Fibroblast of skin of back (primary cell): Measurements from ENCODE around the gene PRPSAP1. TPM values are rescaled to one million over a fixed set of nuclear protein-coding genes. Genes with fewer than 3 reads are reported as not detected.
A peak's percentile ranks its signal among the peaks of the same experiment; 100 is the strongest.

Source experiments
- DNase-seq: peaks from one replicate; pipeline ENCODE4 v3.0.0-alpha.2; 2013
- polyA plus RNA-seq, 2 experiments: library from polyadenylated mRNA; unstranded; fragments of 120-200 nt; gene quantifications; one replicate each; pipeline ENCODE4 v1.2.1, GENCODE V29; 2013; ENCODE audit not compliant: insufficient read length in 2 of 2

Gene PRPSAP1, protein sequence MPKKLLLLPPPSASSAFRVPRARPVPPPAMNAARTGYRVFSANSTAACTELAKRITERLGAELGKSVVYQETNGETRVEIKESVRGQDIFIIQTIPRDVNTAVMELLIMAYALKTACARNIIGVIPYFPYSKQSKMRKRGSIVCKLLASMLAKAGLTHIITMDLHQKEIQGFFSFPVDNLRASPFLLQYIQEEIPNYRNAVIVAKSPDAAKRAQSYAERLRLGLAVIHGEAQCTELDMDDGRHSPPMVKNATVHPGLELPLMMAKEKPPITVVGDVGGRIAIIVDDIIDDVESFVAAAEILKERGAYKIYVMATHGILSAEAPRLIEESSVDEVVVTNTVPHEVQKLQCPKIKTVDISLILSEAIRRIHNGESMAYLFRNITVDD
- 71.4 TPM for polyA plus RNA-seq (2013, experiment 1 of 2; ENCODE audit: insufficient read length)
- 52.0 TPM for polyA plus RNA-seq (2013, experiment 2 of 2; ENCODE audit: insufficient read length)

- peak; percentile 92 for DNase-seq
Measured at GRCh38 chr17:76353599-76354316, at the start of gene PRPSAP1. Gene PRPSAP1, minus strand, starts transcription at chr17:76353916. Its CDS starts 213 bp downstream, at chr17:76353703.

GRCh38 chr17:76402711-76403110, 49.0 kb upstream of the PRPSAP1 start:
- no peak for DNase-seq

DNA sequence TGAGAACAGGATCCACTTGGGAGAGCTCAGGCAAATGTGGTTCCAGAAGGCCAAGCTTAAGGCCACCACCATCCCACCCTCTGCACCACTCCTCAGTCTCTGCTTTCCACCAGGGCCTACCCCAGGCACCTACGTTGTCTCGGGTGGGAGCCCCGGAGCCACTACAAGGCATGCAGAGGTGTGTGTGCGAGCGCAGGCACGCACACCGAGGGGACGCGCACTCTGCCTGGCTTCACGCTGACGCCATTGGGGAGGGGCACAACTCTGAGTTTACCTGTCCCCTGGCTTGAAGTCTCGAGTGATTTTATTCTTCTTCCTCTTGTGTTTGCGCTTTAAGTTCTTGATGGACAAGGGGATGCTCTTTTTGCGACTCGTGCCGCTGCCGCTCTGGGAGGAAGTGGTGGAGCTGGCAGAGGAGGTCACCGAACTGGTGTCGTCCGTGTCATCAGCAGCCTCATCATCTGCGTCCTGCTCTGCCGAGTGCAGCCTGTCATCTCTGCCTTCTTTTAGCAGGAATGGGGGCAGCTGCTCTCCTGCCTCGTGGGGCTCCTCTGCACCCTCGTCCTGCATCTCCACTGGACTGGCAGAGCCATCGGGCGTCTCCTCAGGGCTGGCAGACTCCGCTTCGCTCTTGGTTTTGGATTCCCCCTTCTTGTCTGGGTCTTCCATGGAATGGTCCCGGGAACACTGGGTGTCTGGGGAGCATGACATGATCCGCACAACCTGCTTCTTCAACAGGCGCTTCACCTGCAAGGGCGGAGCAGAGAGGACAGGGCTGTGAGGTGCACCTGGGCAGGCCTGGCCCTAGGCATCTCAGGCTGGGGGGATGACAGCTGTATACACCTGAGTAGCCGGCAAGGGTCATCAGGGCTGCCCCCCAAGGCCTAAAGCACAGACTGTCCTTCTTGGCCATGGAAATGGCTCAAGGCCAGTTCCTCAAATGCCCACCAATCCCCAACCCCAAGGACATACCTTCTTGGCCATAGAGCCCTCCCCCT, 45.8 kb upstream of the PRPSAP1 start:
- no peak for DNase-seq

DNA sequence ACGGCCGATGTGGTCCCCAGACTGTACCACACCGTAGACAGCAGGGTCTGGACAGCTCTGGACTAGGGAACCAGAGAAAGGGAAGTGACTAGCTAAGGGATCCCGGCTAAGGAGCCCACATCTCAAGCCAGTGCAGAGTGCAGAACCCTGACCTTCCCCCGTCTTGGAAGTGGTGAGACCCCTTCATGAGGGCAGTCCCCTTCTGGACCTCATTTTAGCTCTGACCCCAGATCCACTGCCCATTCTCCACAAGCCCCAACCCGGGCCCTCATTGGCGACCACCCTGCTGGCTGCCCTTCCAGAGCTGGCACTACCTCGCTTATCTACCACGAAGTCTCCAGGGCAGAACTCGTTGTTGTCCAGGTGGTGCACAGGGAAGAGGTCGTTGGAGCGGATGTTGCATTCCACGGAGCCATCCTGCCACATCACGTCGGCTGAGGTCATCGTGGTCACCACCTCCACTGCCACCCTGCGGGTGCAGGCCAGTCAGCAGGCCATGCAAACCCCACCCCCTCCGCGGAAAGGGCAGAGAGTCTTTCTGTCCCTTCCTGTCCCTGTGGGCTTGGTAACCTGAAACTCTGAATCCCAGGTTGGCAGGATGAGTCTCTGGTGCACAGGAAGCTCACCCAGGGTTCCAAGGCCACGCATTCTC, 44.9 kb upstream of the PRPSAP1 start:
- no peak for DNase-seq

DNA sequence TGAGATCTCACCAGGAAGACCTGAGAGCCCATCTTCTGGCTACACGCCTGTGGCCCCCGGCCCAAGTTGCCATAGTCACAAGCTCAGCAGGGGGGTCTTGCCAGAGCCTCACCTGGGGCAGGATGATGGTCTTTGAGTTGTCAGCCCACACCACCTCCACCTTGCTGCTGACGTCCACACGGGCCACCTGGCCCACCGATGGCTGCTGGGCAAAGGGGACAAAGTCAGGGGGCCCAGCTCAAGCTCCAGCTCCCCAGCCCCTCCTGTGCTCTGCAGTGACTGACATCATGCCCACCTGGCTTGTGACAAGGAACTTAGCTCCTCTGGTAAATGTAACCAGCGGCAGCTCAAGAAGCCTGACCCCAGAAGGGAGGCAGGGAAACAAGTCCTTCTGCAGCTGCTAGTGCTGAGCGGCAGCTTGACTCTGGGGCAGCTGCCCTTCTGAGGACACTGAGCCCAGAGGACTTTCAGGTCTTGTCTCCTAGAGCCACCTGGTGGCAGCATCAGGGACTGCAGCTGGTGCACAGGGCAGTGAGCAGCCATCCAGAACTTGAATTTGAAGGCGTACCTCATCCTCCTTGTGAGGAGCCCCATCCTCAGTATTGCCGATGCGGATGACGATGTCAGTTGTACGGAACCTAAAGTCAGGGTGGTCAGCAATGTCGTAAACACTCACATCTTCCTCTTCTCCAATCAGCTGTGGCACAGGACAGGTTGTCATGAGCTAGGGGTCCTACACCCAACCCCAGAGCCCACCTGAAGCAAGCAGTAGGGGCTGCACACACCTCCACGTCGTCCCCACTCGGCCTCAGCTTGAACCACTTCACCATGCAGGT, 44.2 kb upstream of the PRPSAP1 start:
- peak; percentile 79 for DNase-seq

DNA sequence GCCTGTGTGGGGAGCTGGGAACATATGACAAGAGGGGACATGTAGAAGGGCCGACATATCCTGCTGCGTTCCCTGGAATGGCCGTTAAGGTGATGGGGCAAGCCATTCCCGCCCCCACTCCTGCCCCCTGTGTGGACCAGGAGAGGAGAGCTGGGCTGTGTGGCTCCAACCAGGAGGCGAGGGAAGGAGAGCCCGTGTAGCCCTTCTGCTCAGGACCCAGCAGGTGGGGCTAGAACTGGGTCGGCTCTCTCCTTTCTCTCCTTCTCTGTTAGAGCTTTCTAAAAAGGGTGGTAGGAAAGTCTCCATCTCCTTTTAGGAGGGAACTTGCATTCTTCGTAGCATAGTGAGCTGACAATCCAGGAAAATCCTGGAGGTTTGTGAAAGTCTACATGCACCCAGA, 43.5 kb upstream of the PRPSAP1 start:
- no peak for DNase-seq

DNA sequence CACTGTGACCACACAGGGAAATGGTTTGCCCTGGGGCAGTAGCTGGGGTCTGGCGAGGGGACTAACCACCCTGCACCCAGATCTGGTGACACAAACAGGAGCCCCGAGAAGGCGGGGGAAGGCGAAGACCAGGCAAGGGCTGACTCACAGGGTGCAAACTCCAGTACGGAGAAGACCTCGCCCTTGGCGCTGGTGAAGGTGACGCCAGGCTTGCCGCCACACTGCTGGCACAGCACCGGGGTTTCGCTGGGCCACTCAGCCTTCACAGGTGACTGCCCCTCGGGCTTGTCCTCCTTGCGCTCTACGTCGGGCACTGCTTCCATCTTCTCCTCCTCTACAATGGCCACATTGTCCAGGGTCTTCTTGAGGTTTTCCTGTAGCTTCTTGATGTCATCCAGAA, 42.3 kb upstream of the PRPSAP1 start:
- no peak for DNase-seq

DNA sequence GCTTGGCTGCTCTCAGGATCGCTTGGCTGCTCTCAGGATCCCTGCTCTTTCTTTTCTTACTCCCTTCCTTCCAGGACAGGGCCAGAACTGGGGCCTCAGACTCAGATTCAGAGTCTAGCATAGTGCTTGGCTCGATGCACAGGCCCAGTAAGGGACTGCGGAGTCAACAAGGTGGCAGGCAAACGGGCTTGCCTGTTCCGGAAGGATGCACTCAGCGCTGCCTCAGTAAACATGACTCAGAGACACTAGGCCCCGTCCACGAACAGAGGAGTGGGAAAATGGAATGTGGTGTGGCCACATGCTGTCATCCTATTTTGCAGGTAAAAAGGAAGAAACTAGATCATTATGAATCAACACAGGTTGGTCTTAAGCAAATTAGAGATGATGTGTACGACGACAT, 40.5 kb upstream of the PRPSAP1 start:
- DNase-seq: no peak

- DNase-seq: no peak
Measured at GRCh38 chr17:76391200-76391715, 37.5 kb upstream of the PRPSAP1 start.

DNA sequence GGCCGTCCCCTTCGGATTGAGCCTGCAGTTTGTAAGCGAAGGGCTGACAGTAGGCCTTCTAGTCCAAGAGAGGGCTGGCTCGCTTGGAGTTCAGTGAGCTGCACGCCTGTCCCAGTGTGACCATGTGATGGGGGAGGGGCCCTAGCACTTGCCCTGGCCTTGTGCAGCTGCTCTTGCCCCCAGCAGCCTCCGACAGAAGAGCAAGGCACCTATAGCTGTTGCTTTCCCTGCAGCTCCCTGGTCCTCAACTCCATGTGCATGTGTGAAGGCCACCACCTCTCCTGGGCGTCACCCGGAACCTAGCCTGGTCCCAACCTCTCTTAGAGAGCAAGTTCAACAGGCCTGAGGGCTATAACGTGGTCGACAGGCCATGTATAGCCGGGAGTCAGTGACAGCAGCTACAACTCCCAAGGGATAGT, 36.3 kb upstream of the PRPSAP1 start:
- DNase-seq: no peak

DNA sequence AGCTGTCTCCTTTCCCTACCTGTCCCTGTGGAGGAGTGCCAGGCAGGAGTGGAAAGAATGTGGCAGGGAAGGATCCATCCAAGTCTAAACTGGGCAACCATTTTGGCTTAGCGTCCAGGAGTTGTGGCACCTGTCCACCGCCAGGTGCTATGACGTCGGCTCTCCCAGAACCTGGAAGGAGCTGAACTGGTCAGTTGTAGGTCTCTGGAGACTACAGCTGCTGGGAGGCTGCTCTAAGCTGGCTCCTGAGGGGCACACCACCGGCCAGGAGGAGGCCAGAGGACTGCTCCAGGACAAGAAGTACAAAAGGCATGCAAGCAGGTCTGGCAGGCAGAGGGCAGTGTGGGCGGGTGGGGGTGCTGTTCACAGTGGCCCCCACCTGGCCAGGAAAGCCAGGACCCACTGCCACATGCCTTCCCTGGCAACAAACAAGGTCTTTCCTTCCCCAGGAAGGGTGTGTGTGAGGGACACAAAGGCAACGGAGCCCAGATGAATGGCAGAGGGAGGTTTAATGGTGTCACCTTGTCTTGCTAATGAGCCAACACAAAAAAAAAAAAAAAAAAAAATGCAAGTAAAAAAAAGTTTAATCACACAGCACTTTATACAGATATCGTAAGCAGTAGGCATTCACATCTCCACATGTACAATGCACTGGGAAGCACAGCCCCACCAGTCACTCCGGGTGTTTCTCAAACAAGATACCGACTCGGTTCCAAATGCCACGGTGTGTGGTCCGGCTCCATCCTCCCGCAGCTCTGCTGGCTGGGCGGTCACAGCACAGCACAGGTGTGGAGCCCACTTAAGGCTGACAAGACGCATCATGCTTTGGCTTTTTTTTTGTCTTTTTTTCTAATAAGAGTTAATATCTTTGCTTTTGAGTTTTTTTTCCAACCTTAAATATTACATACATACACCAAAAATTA, 35.5 kb upstream of the PRPSAP1 start:
- DNase-seq: no peak

- no peak for DNase-seq
Measured at GRCh38 chr17:76386966-76387765, 33.5 kb upstream of the PRPSAP1 start.

DNA sequence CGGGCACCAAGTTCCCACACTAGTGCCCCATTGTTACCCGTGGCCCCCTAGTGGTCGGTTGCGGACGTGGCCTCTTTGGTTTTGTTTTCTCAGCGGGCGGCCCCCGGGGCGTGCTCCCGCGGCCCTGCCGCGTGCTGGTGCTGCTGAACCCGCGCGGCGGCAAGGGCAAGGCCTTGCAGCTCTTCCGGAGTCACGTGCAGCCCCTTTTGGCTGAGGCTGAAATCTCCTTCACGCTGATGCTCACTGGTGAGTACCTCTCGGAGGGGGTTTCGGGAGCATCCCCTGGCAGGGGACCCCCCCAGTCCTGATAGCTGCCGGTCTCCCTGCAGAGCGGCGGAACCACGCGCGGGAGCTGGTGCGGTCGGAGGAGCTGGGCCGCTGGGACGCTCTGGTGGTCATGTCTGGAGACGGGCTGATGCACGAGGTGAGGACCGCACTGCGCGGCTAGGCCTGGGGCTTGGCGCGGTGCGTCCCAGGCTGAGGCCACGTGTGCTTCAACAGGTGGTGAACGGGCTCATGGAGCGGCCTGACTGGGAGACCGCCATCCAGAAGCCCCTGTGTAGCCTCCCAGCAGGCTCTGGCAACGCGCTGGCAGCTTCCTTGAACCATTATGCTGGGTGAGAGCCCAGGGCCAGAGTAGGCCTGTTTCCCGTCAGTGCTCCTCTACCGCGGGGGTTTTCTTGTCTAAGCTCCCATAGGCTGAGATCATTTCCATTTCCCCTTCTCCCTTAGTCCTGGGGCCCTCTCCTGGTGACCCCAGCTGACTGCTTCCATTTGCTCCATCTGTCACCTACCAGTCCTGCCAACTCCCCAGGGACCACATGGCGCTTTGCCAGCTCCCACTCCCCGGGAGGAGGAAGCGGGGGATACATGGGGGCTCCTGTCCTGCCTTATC, 32.4 kb upstream of the PRPSAP1 start:
- DNase-seq: peak; percentile 83

- DNase-seq: peak; percentile 74
Measured at GRCh38 chr17:76384987-76385891, 31.5 kb upstream of the PRPSAP1 start.

DNA sequence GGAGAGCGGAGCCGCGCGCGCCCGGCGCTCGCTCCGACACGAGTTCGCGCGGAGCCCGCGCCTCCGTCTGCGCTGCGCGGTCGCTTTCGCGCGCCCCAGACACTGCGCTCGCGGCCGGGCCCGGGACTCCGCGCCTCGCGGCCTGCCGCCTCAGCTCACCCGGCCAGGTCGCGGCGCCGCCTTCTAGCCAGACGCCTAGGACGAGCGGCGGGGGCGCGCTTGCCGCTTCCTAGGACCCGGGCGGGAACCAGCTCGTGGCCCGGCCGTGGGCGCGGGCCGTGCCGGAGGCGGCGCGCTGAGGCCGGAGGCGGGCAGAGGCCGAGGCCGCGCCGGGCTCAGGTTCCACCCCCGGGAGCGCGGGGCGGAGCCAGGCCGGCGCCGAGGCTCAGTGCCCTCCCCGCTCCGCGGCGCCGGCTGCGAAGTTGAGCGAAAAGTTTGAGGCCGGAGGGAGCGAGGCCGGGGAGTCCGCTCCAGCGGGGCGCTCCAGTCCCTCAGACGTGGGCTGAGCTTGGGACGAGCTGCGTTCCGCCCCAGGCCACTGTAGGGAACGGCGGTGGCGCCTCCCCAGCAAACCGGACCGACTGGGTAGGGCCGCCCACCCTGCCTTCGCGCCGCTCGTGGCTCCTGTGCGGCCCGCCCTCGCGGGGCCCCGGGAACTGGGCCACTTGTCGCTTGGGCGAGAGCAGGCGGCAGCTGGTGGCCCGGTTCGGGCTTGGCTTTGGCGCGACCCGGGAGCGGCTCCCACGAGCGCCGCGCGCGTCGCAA, 30.7 kb upstream of the PRPSAP1 start, which contains the start of gene SPHK1:
TSS of gene SPHK1 (plus strand) at position 388 of the 765 bp plus-strand sequence. CDS start 1,036 bp downstream, outside the sequence.
- DNase-seq: peak; percentile 89
